Ovary (tissue), 3 donors: ENCODE results near the gene ADAMTS2.

ENCODE experiments used
- EP300 ChIP-seq: sonication (generic); formaldehyde crosslinking; IDR thresholded peaks from one replicate; pipeline ENCODE4 v1.6.1; 2017; ENCODE audit warnings: antibody characterized with exemption
- POLR2A ChIP-seq: fragments of 450-650 bp; IDR thresholded peaks from one replicate; pipeline ENCODE4 v1.6.1; 2017; ENCODE audit warnings: antibody characterized with exemption, mild to moderate bottlenecking, moderate library complexity
- TF ChIP-seq, protein P1 (sequence below), 3 donors: fragments of 450-650 bp in 2 of 3; fragments of 200-600 bp in 1 of 3; IDR thresholded peaks; one replicate each; pipeline versions ENCODE4 v1.5.1 to v1.8.0; 2016 to 2022; ENCODE audit warnings: antibody characterized with exemption in 3 of 3, mild to moderate bottlenecking in 1 of 3
- donor health status: DM: no; HTN: no; CAD: no.

DNA sequence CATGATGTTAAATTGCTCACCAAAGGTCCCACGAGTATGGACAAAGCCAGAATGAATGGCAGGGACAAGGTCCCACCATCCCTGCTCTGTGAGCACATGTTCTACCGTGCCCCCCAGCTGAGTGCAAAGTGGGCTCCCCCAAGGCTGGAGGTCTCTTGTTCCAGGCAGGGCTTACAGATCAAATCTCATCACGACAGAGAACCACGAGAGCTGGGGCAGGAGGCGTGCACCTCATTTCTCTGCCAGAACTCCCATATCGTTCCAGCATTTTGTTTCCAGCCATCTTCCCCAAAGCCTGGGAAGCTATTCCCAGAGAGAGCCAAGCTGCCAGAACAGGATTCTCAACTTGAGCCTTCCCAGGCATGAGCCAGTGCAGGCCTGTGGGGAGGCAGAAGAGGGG is 176.6 kb downstream of the ADAMTS2 start:
- TF ChIP-seq, protein P1, sequence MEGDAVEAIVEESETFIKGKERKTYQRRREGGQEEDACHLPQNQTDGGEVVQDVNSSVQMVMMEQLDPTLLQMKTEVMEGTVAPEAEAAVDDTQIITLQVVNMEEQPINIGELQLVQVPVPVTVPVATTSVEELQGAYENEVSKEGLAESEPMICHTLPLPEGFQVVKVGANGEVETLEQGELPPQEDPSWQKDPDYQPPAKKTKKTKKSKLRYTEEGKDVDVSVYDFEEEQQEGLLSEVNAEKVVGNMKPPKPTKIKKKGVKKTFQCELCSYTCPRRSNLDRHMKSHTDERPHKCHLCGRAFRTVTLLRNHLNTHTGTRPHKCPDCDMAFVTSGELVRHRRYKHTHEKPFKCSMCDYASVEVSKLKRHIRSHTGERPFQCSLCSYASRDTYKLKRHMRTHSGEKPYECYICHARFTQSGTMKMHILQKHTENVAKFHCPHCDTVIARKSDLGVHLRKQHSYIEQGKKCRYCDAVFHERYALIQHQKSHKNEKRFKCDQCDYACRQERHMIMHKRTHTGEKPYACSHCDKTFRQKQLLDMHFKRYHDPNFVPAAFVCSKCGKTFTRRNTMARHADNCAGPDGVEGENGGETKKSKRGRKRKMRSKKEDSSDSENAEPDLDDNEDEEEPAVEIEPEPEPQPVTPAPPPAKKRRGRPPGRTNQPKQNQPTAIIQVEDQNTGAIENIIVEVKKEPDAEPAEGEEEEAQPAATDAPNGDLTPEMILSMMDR (IDR thresholded peaks at IDR 0.05), result no peak
- TF ChIP-seq POLR2A, result no peak
- TF ChIP-seq EP300, result no peak
